IPS DF 19.7 (cell line): Measurements from ENCODE around the gene METRNL.

ENCODE experiments used
- DNase-seq: peaks from one replicate; pipeline ENCODE4 v3.0.0-alpha.2; 2013; ENCODE audit warnings: low read depth, low spot score

Gene METRNL

GRCh38 chr17:83078378-83079351 lies 744 bp upstream of the METRNL start:
- no peak for DNase-seq

GRCh38 chr17:83079766-83080578 lies 563 bp downstream of the METRNL start:
- no peak for DNase-seq

GRCh38 chr17:83080579-83080857 lies 1.1 kb downstream of the METRNL start:
- DNase-seq, result no peak

GRCh38 chr17:83080858-83081683 lies 1.7 kb downstream of the METRNL start:
- no peak for DNase-seq

- no peak for DNase-seq
Observed at GRCh38 chr17:83081684-83082201, 2.3 kb downstream of the METRNL start.

- DNase-seq, result no peak
Observed at GRCh38 chr17:83082424-83082823, 3.0 kb downstream of the METRNL start.

- no peak for DNase-seq
Observed at GRCh38 chr17:83082909-83083367, 3.5 kb downstream of the METRNL start.

GRCh38 chr17:83083368-83084201 lies 4.2 kb downstream of the METRNL start:
- peak; percentile 59 for DNase-seq

- DNase-seq, result no peak
Observed at GRCh38 chr17:83084214-83084613, 4.8 kb downstream of the METRNL start.

GRCh38 chr17:83084621-83085056 lies 5.2 kb downstream of the METRNL start:
- DNase-seq, result no peak

- DNase-seq, result no peak
Observed at GRCh38 chr17:83085103-83085502, 5.7 kb downstream of the METRNL start.

- no peak for DNase-seq
Observed at GRCh38 chr17:83085526-83086198, 6.3 kb downstream of the METRNL start.

- DNase-seq, result no peak
Observed at GRCh38 chr17:83086199-83086880, 6.9 kb downstream of the METRNL start.

GRCh38 chr17:83086907-83087787 lies 7.7 kb downstream of the METRNL start:
- DNase-seq, result no peak

- no peak for DNase-seq
Observed at GRCh38 chr17:83087788-83088360, 8.5 kb downstream of the METRNL start.

GRCh38 chr17:83088451-83088850 lies 9.0 kb downstream of the METRNL start:
- no peak for DNase-seq

- no peak for DNase-seq
Observed at GRCh38 chr17:83088909-83089308, 9.5 kb downstream of the METRNL start.
